Left lung (tissue), 14 donors: ENCODE measurements around the gene SLC2A4RG. TPM values are rescaled to one million over a fixed set of nuclear protein-coding genes. Genes with fewer than 3 reads are reported as not detected.

Experiments used
- ATAC-seq: fragments of 200-7000 bp; cut with Tn5 transposase; one replicate; pipeline ENCODE4 v1.9.1; 2020; ENCODE audit warnings: moderate library complexity
- DNase-seq, 4 donors: peaks; one replicate each; pipeline ENCODE4 v3.0.0-alpha.2; 2013 to 2020
- H3K27ac ChIP-seq, 2 donors: fragments of 200-600 bp; sonication (generic) in 1 of 2; one replicate each; pipeline versions ENCODE4 v1.5.0 to v1.8.0; 2020 to 2021
- H3K27me3 ChIP-seq, 2 donors: fragments of 200-600 bp; sonication (generic) in 1 of 2; one replicate each; pipeline versions ENCODE4 v1.5.0 to v1.8.0; 2020 to 2021
- H3K36me3 ChIP-seq, 2 donors: fragments of 200-600 bp; sonication (generic) in 1 of 2; one replicate each; pipeline versions ENCODE4 v1.5.0 to v1.8.0; 2020 to 2021
- H3K4me1 ChIP-seq, 2 donors: fragments of 200-600 bp; one replicate each; pipeline ENCODE4 v1.8.0; 2021
- H3K4me3 ChIP-seq, 2 donors: fragments of 200-600 bp; sonication (generic) in 1 of 2; one replicate each; pipeline versions ENCODE4 v1.5.0 to v1.8.0; 2020 to 2021; ENCODE audit warnings: mild to moderate bottlenecking in 1 of 2
- H3K9me3 ChIP-seq, 2 donors: fragments of 200-600 bp; sonication (generic) in 1 of 2; one replicate each; pipeline versions ENCODE4 v1.5.0 to v1.8.0; 2020 to 2021
- CTCF ChIP-seq, 2 donors: fragments of 200-600 bp; sonication (generic) in 1 of 2; IDR thresholded peaks; one replicate each; pipeline versions ENCODE4 v1.5.0 to v1.8.0; 2021; ENCODE audit warnings: antibody characterized with exemption in 2 of 2
- intact Hi-C, 2 donors: fragments of 100-400 bp; cut with DNase I; formaldehyde crosslinking; loops; one replicate each; pipeline versions ENCODE4 v1.11.2 to v1.14.2; 2022
- long read RNA-seq, 12 donors: library from polyadenylated mRNA in 2 of 12; unstranded in 2 of 12; transcript quantifications; one replicate each; pipeline ENCODE4 v2.0.0 and lab custom pipeline, GENCODE V29; 2019 to 2026
- polyA plus RNA-seq, 6 donors: library from polyadenylated mRNA; unstranded; fragments of 120-200 nt; gene quantifications; one replicate each; pipeline ENCODE4 v1.2.1, GENCODE V29; 2013; ENCODE audit not compliant: insufficient read length in 6 of 6
- total RNA-seq, 2 donors: library from RNA; stranded (reverse); fragmentation: NEBNext Ultra II Directional; extraction: Animal tissue kit (Norgen Biotek cat#: 25700); gene quantifications; one replicate each; pipeline ENCODE4 v1.2.1, GENCODE V29; 2021
- donor health status: DM: no; HTN: yes; CAD: no.
- donor health status: DM: no; HTN: no; CAD: no.

The SLC2A4RG gene
- total RNA-seq (10 to 100 TPM; 61.1 to 66.8 TPM), polyA plus RNA-seq (100 to 1,000 TPM in 4 of 6 donors, 10 to 100 TPM in 2; 70.5 to 166 (median 105) TPM)
- long read RNA-seq, donor 1, transcript SLC2A4RG-201 (8 exons, 1,731 nt), result major isoform, 33 of 88 reads
- long read RNA-seq, donor 1, partial matches to known transcripts, result 48 of 88 reads
- long read RNA-seq, donor 1, other reads (novel, unspliced or antisense), result 0 of 88 reads
- long read RNA-seq, donor 2, transcript SLC2A4RG-201 (8 exons, 1,731 nt), result major isoform, 35 of 81 reads
- long read RNA-seq, donor 2, partial matches to known transcripts, result 44 of 81 reads
- long read RNA-seq, donor 2, other reads (novel, unspliced or antisense), result 0 of 81 reads
- long read RNA-seq, donor 3, transcript SLC2A4RG-201 (8 exons, 1,731 nt), result major isoform, 28 of 47 reads
- long read RNA-seq, donor 3, partial matches to known transcripts, result 14 of 47 reads
- long read RNA-seq, donor 3, other reads (novel, unspliced or antisense), result 0 of 47 reads
- long read RNA-seq, donor 4, partial matches to known transcripts, result 2 of 2 reads
- long read RNA-seq, donor 4, other reads (novel, unspliced or antisense), result 0 of 2 reads
- long read RNA-seq, donor 5, transcript SLC2A4RG-201 (8 exons, 1,731 nt), result major isoform, 22 of 54 reads
- long read RNA-seq, donor 5, partial matches to known transcripts, result 31 of 54 reads
- long read RNA-seq, donor 5, other reads (novel, unspliced or antisense), result 0 of 54 reads
- long read RNA-seq, donor 6, transcript SLC2A4RG-201 (8 exons, 1,731 nt), result major isoform, 33 of 47 reads
- long read RNA-seq, donor 6, partial matches to known transcripts, result 14 of 47 reads
- long read RNA-seq, donor 6, other reads (novel, unspliced or antisense), result 0 of 47 reads
- long read RNA-seq, donor 7, transcript SLC2A4RG-201 (8 exons, 1,731 nt), result major isoform, 18 of 25 reads
- long read RNA-seq, donor 7, partial matches to known transcripts, result 5 of 25 reads
- long read RNA-seq, donor 7, other reads (novel, unspliced or antisense), result 0 of 25 reads
- long read RNA-seq, donor 8, transcript SLC2A4RG-201 (8 exons, 1,731 nt), result major isoform, 46 of 80 reads
- long read RNA-seq, donor 8, partial matches to known transcripts, result 29 of 80 reads
- long read RNA-seq, donor 8, other reads (novel, unspliced or antisense), result 0 of 80 reads
- long read RNA-seq, donor 9, partial matches to known transcripts, result 0 of 1 reads
- long read RNA-seq, donor 9, other reads (novel, unspliced or antisense), result 0 of 1 reads
- long read RNA-seq, donor 10, partial matches to known transcripts, result 0 of 1 reads
- long read RNA-seq, donor 10, other reads (novel, unspliced or antisense), result 1 of 1 reads
- long read RNA-seq, donor 11, transcript SLC2A4RG-201 (8 exons, 1,731 nt), result major isoform, 11 of 11 reads
- long read RNA-seq, donor 11, partial matches to known transcripts, result 0 of 11 reads
- long read RNA-seq, donor 11, other reads (novel, unspliced or antisense), result 0 of 11 reads
- long read RNA-seq, donor 12, transcript SLC2A4RG-201 (8 exons, 1,731 nt), result major isoform, 22 of 45 reads
- long read RNA-seq, donor 12, partial matches to known transcripts, result 20 of 45 reads
- long read RNA-seq, donor 12, other reads (novel, unspliced or antisense), result 0 of 45 reads

- H3K27me3 ChIP-seq, result peaks cover 0 to 26% of the 10 kb centered on the region in 2 donors
- H3K27ac ChIP-seq, result peak within 1 kb of the TSS; percentile 78 to 93
- H3K9me3 ChIP-seq, result no peaks in the 10 kb centered on the region
- DNase-seq (peak; percentile 79 to 95 (median 86)), ATAC-seq (peak; percentile 67)
- intact Hi-C loops, result no loop called here
- H3K4me3 ChIP-seq, result peak within 1 kb of the TSS; percentile 60 to 65
- H3K36me3 ChIP-seq, result peaks cover 0 to 56% of the 10 kb centered on the region in 2 donors
- TF ChIP-seq CTCF (IDR thresholded peaks at IDR 0.05), result no peak
- H3K4me1 ChIP-seq, result peaks cover 31 to 48% of the 10 kb centered on the region in 2 donors
These were observed at the start of gene SLC2A4RG for GRCh38 chr20:63739130-63740069. TSS of gene SLC2A4RG (plus strand) at chr20:63739776. CDS start at chr20:63739913, 137 bp downstream.

- no peak overlapping the region for H3K4me3 ChIP-seq
- no peaks in the 10 kb centered on the region for H3K27me3 ChIP-seq
- peak overlapping the region in 1 of 2 donors; percentile 91 for H3K27ac ChIP-seq
- DNase-seq, result no peak
- intact Hi-C loops, result no loop called here
- no peak for ATAC-seq
- H3K36me3 ChIP-seq, result peaks cover 0 to 22% of the 10 kb centered on the region in 2 donors
- peaks cover 20 to 54% of the 10 kb centered on the region in 2 donors for H3K4me1 ChIP-seq
- no peaks in the 10 kb centered on the region for H3K9me3 ChIP-seq
- TF ChIP-seq CTCF (IDR thresholded peaks at IDR 0.05), result no peak
These were observed 49.3 kb upstream of the SLC2A4RG start for GRCh38 chr20:63690003-63690897.

GRCh38 chr20:63690898-63691710 lies 48.5 kb upstream of the SLC2A4RG start:
- intact Hi-C loops, result no loop called here
- no peak overlapping the region for H3K4me3 ChIP-seq
- DNase-seq, result no peak
- ATAC-seq, result no peak
- peak overlapping the region in 1 of 2 donors; percentile 10 for H3K27ac ChIP-seq
- no peaks in the 10 kb centered on the region for H3K9me3 ChIP-seq
- peaks cover 18 to 50% of the 10 kb centered on the region in 2 donors for H3K4me1 ChIP-seq
- peaks cover 0 to 29% of the 10 kb centered on the region in 2 donors for H3K36me3 ChIP-seq
- no peak for TF ChIP-seq CTCF (IDR thresholded peaks at IDR 0.05)
- no peaks in the 10 kb centered on the region for H3K27me3 ChIP-seq
